Measurements from ENCODE around the gene MED29. TPM values are rescaled to one million over a fixed set of nuclear protein-coding genes. Genes with fewer than 3 reads are reported as not detected.

MED29 gene
- total RNA-seq, 1 experiment from 2014 or later, result 739 TPM

DNA sequence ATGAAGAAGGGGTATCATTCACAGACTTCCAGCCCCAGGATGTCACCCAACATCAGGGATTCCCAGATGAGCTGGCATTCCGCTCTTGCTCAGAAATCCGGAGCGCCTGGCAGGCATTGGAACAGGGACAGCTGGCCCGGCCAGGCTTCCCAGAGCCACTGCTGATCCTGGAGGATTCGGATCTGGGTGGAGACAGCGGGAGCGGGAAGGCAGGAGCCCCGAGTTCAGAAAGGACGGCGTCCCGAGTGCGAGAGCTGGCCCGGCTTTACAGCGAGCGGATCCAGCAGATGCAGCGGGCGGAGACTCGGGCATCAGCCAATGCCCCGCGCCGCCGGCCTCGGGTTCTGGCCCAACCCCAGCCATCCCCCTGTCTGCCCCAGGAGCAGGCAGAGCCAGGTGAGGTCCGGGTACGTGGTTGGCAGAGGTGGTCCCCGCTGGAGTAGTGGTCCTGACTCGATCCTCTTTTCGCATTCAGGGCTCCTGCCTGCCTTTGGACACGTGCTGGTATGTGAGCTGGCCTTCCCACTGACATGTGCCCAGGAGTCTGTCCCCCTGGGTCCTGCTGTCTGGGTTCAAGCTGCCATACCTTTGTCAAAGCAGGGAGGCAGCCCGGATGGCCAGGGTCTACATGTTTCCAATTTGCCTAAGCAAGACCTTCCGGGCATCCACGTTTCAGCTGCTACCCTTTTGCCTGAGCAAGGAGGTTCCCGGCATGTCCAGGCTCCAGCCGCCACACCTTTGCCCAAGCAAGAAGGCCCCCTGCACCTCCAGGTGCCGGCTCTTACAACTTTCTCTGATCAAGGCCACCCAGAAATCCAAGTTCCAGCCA is 32.3 kb downstream of the MED29 start:
- intact Hi-C loops (cut with micrococcal nuclease; ENCODE audit: unreplicated experiment), result no loop called here
- Histone ChIP-seq H3K4me1 (ENCODE audit: control insufficient read depth, insufficient read depth, low read length) (peaks cover 24% of the 10 kb centered on the region), H3K4me3 (ENCODE audit: low read depth in 2 of 2, low read length in 2 of 2) (no peak overlapping the region), H3K9me3 (ENCODE audit: control insufficient read depth, insufficient read depth, low read depth, low read length) (no peaks in the 10 kb centered on the region), H3K27ac (ENCODE audit: low read length) (peak overlapping the region; percentile 3), H3K27me3 (ENCODE audit: control insufficient read depth, insufficient read depth, low read length) (no peaks in the 10 kb centered on the region), H3K36me3 (ENCODE audit: control insufficient read depth, insufficient read depth, low read length) (peaks cover 43% of the 10 kb centered on the region)
- no TSS peak for BruUV-seq (replicated peaks)
- CTCF ChIA-PET, result interaction anchor here (0.5 to 7.9 kb wide), 7 partner anchors 9 to 96 kb away, joined by 3 to 147 read pairs (median 3); partner anchors contain the start of genes MED29, PAF1 and PLEKHG2
- in situ Hi-C loops (cut with HindIII; ENCODE audit: low pct_unique_long_range_greater_than_20kb, low sequenced_read_pairs), result no loop called here
- DNase-seq (ENCODE audit: low read depth, low spot score) (no peak), ATAC-seq (no peak)
- POLR2A ChIA-PET, result interaction anchor here (0.5 to 2.2 kb wide), 19 partner anchors 8 to 916 kb away, joined by 3 to 40 read pairs (median 4); partner anchors contain the start of genes MED29, PLEKHG2, RPS16 and SUPT5H
- TF ChIP-seq SIN3A (IDR thresholded peaks at IDR 0.05; ENCODE audit: borderline replicate concordance, insufficient read depth, low read depth, low read length) (no peak), POLR2AphosphoS5 (IDR thresholded peaks at IDR 0.05; ENCODE audit: low read depth, low read length) (no peak), TCF7L2 (IDR thresholded peaks at IDR 0.05; ENCODE audit: low read depth, low read length) (no peak), REST (IDR thresholded peaks at IDR 0.05; ENCODE audit: insufficient read depth in 1 of 2, low read depth in 2 of 2, low read length in 1 of 2) (no peak), CTCF (IDR thresholded peaks at IDR 0.05) (no peak)

DNA sequence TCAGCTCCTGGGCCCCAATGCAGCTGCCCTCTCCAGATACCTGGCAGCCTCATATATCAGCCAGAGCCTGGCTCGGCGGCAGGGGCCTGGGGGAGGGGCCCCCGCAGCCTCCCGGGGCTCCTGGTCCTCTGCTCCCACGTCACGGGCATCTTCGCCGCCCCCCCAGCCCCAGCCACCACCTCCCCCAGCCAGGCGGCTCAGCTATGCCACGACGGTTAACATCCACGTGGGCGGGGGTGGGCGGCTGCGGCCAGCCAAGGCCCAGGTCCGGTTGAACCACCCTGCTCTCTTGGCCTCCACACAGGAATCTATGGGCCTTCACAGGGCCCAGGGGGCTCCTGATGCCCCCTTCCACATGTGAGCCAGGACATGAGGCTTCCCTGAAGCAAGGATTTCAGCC is 33.8 kb downstream of the MED29 start:
- CTCF ChIA-PET, result interaction anchor here (0.6 to 7.9 kb wide), 3 partner anchors 11 to 27 kb away, joined by 8 to 147 read pairs (median 29); partner anchors contain the start of gene PLEKHG2
- Histone ChIP-seq H3K36me3 (ENCODE audit: control insufficient read depth, insufficient read depth, low read length) (peaks cover 34% of the 10 kb centered on the region), H3K27me3 (ENCODE audit: control insufficient read depth, insufficient read depth, low read length) (no peaks in the 10 kb centered on the region), H3K4me3 (ENCODE audit: low read depth in 2 of 2, low read length in 2 of 2) (no peak overlapping the region), H3K4me1 (ENCODE audit: control insufficient read depth, insufficient read depth, low read length) (peaks cover 39% of the 10 kb centered on the region), H3K9me3 (ENCODE audit: control insufficient read depth, insufficient read depth, low read depth, low read length) (no peaks in the 10 kb centered on the region), H3K27ac (ENCODE audit: low read length) (peak overlapping the region; percentile 48)
- BruUV-seq (replicated peaks), result no TSS peak
- intact Hi-C loops (cut with micrococcal nuclease; ENCODE audit: unreplicated experiment) (loop anchor here (5.0 kb wide), 1 partner anchor 393 kb away; the partner anchor contains the start of gene FBXO27), in situ Hi-C loops (cut with HindIII; ENCODE audit: low pct_unique_long_range_greater_than_20kb, low sequenced_read_pairs) (loop anchor here (5.0 kb wide), 2 partner anchors 33 to 77 kb away; partner anchors contain the start of genes MED29 and PAF1)
- DNase-seq (ENCODE audit: low read depth, low spot score), result no peak
- ATAC-seq, result no peak
- POLR2A ChIA-PET, result interaction anchor here (1.0 to 3.9 kb wide), 8 partner anchors 8 to 34 kb away, joined by 3 to 121 read pairs (median 6); partner anchors contain the start of genes MED29, PAF1, RPS16 and SUPT5H
- TF ChIP-seq TCF7L2 (IDR thresholded peaks at IDR 0.05; ENCODE audit: low read depth, low read length) (no peak), CTCF (IDR thresholded peaks at IDR 0.05) (no peak), SIN3A (IDR thresholded peaks at IDR 0.05; ENCODE audit: borderline replicate concordance, insufficient read depth, low read depth, low read length) (no peak), REST (IDR thresholded peaks at IDR 0.05; ENCODE audit: insufficient read depth in 1 of 2, low read depth in 2 of 2, low read length in 1 of 2) (no peak), POLR2AphosphoS5 (IDR thresholded peaks at IDR 0.05; ENCODE audit: low read depth, low read length) (no peak)
